Measurements from ENCODE around the gene CELSR1.

CELSR1 gene

GRCh38 chr22:46549563-46549840 lies 12.1 kb upstream of the CELSR1 start:
- Mint-ChIP-seq H3K27ac (no peak overlapping the region), H3K36me3 (ENCODE audit: low read depth) (peaks cover 2% of the 10 kb centered on the region), H3K4me3 (no peak overlapping the region), H3K9me3 (no peaks in the 10 kb centered on the region), H3K27me3 (peaks cover 28% of the 10 kb centered on the region), H3K4me1 (peaks cover 4% of the 10 kb centered on the region)
- no peak for DNase-seq
- ATAC-seq = no peak

DNA sequence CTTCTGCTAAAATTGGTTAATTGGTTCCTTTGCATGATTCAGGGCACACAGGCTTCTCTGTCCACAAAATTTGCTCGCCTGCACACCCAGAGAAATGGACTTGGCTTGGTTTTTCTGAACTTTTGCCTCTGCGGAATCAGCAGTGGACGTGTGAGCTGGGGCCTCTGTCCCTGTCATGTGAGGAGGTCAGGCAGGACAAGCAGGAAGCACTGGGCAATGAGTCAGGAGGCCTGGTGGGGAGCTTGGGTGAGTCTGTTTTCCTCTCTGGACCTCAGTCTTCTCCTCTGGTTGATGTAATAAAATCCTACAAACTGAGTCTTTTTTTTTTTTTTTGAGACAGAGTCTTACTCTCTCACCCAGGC lies 10.4 kb upstream of the CELSR1 start:
- no peaks in the 10 kb centered on the region for H3K9me3 Mint-ChIP-seq
- no peak overlapping the region for H3K27ac Mint-ChIP-seq
- H3K4me1 Mint-ChIP-seq = peaks cover 4% of the 10 kb centered on the region

GRCh38 chr22:46547179-46547882 lies 9.9 kb upstream of the CELSR1 start:
- Mint-ChIP-seq H3K4me1 (peaks cover 4% of the 10 kb centered on the region), H3K27ac (no peak overlapping the region), H3K4me3 (no peak overlapping the region), H3K27me3 (peaks cover 23% of the 10 kb centered on the region), H3K9me3 (no peaks in the 10 kb centered on the region), H3K36me3 (ENCODE audit: low read depth) (no peaks in the 10 kb centered on the region)
- ATAC-seq = no peak
- no peak for DNase-seq

More for the DNA sequence above, 10.4 kb upstream of the CELSR1 start:
- peaks cover 25% of the 10 kb centered on the region for H3K27me3 Mint-ChIP-seq
- H3K36me3 Mint-ChIP-seq (ENCODE audit: low read depth) = no peaks in the 10 kb centered on the region
- DNase-seq = no peak
- ATAC-seq = no peak
- H3K4me3 Mint-ChIP-seq = no peak overlapping the region

DNA sequence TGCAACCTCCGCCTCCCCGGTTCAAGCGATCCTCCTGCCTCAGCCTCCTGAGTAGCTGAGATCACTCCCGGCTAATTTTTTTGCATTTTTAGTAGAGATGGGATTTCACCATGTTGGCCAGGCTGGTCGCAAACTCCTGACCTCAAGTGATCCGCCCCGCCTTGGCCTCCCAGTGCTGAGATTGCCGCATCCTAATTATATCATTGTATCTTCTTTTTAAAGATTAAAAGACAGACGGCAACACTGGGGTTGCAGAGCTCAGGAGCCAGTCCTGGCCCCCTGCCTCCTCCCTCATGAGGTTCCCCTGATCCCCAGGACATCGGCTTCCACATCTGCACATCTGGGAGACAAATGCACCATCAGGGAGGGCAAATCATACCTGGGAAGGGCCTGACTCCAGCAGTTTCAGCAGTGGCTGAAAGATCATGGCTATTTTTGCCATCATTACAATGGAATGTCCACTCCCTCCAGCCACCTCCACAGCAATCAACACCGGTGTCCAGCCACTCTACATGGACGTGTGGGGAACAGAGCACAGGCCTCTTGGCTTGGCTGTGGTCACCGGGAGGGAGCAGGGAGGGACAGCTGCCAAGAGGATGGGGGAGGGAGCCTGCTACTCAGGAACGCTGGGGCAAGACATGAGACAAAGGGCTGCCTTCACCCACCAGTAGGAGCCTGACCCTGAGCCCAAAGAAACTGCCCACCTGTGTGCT lies 9.2 kb upstream of the CELSR1 start:
- Mint-ChIP-seq H3K4me1 (peaks cover 4% of the 10 kb centered on the region), H3K4me3 (no peak overlapping the region), H3K27me3 (peaks cover 24% of the 10 kb centered on the region), H3K36me3 (ENCODE audit: low read depth) (no peaks in the 10 kb centered on the region), H3K9me3 (no peaks in the 10 kb centered on the region), H3K27ac (no peak overlapping the region)
- DNase-seq (no peak), ATAC-seq (no peak)

DNA sequence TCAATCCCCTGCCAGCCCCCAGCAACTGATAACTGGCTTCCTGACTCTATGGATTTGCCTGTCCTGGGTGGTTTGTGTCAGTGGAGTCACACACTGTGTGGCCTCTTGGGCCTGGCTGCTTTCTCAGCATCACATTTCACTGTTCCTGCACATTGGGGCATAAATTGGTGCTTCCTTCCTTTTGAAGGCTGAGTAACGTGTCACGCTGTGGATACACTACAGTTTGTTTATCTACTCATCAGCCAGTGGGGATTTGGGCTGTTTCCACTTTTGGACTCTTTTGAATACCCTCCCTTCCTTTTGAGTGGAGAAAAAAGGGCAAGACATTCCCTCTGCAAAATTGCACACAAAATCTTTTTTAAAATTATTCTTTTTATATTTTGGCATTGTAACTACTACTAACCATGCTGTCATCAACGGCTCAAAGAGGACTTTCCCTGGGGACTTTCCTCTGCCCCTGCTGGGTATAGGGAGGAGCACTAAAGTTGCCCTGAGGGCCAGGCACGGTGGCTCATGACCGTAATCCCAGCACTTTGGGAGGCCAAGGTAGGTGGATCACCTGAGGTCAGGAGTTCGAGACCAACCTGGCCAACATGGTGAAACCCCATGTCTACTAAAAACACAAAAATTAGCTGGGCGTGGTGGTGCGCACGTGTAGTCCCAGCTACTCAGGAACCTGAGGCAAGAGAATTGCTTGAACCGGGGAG lies 7.8 kb upstream of the CELSR1 start:
- Mint-ChIP-seq H3K4me3 (no peak overlapping the region), H3K36me3 (ENCODE audit: low read depth) (no peaks in the 10 kb centered on the region), H3K9me3 (no peaks in the 10 kb centered on the region), H3K27ac (peak overlapping the region; percentile 21), H3K27me3 (peaks cover 30% of the 10 kb centered on the region), H3K4me1 (peaks cover 4% of the 10 kb centered on the region)
- ATAC-seq (no peak), DNase-seq (no peak)

DNA sequence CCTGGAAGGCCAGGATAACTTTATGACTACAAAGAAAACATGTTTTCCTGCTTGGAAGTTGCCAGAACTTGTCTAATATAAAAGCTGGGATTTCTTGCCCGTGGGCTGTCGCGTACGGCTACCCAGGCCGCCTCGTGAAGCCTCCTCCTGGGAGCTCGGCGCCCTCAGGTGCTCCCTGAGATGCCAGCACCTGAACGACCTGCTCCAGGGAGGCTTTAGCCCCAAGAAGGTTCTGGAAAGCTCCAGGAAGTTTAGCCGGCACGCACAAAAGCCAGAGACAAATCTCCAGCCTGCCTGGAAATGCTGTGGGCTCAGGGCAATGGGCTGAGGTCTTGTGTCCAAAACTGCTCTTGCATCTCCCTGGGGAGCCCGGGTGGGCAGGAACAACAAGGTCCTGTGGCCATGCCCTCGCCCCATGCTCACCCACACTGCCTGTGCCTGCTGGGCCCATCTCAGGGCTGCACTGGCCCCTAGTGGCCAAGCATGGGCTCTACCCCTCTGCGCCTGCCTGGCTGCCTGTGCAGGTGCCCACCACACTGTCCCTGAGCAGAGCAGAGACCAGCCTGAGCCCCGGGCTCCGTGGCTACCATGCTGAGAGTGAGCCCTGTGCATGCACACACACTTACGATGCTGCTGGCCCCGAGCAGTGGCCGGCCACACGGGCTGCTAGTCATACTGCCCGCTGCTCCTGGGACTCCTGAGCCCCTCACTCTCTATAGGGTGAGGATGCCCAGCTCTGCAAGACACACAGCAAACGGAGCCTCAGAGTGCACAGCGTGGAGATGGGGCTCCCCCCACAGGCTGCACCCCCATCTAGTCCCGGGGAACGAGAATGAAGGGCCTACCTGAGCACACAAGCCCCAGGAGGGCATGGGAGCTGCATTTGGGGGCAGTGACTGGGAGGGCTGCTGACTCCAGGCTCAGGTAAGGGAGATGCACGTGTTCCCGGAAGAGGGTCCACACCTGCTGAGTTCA lies 4.9 kb upstream of the CELSR1 start:
- DNase-seq (peak; percentile 70), ATAC-seq (peak; percentile 97)
- Mint-ChIP-seq H3K36me3 (ENCODE audit: low read depth) (no peaks in the 10 kb centered on the region), H3K4me1 (peaks cover 14% of the 10 kb centered on the region), H3K27ac (no peak overlapping the region), H3K9me3 (no peaks in the 10 kb centered on the region), H3K27me3 (peaks cover 34% of the 10 kb centered on the region), H3K4me3 (no peak overlapping the region)

DNA sequence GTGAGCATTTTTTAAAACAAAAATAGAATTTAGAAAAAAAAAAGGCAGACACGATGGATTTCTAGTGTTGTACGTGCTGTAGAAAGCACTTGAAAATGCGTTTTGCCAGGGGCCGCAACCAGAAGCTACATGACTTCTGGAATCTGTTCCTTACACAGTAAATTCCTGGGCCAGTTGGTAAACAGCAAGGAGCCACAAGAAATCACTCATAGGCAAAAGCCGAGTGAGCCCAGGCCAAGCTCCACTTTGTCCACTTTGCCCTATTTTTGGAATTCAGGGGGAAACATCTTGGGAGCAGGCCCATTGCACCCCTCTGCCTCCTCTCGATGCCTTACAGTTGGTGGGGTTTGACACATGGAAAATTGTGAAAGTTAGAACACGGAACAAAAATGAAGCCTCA lies 4.1 kb upstream of the CELSR1 start:
- no peak for DNase-seq
- no peaks in the 10 kb centered on the region for H3K9me3 Mint-ChIP-seq
- no peak overlapping the region for H3K4me3 Mint-ChIP-seq
- H3K27ac Mint-ChIP-seq = no peak overlapping the region
- H3K36me3 Mint-ChIP-seq (ENCODE audit: low read depth) = no peaks in the 10 kb centered on the region
- H3K4me1 Mint-ChIP-seq = peaks cover 14% of the 10 kb centered on the region
- no peak for ATAC-seq
- peaks cover 34% of the 10 kb centered on the region for H3K27me3 Mint-ChIP-seq

GRCh38 chr22:46540874-46541273 lies 3.5 kb upstream of the CELSR1 start:
- Mint-ChIP-seq H3K4me1 (peaks cover 14% of the 10 kb centered on the region), H3K4me3 (no peak overlapping the region), H3K27me3 (peaks cover 34% of the 10 kb centered on the region), H3K27ac (no peak overlapping the region), H3K9me3 (no peaks in the 10 kb centered on the region), H3K36me3 (ENCODE audit: low read depth) (no peaks in the 10 kb centered on the region)
- DNase-seq = no peak
- ATAC-seq = no peak

DNA sequence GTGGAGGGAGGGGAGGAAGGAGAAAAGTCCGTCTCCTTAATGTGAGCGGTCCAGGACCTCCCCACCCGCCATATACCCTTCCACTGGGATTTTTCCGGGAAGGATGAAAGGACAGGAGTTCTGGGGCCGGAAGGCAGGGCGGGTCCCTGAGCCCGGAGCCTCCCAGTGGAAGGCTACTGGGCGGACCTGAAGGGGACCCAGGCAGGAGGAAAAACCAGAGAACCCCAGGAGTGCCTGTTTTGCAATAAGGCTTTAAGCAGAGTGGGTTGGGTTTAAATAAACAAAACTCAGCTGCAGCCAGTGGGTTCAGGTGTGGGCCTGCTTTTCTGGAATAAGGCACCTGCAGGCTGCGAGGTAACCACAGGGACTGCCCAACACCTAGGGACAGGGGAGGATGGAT lies 1.7 kb upstream of the CELSR1 start:
- no peaks in the 10 kb centered on the region for H3K9me3 Mint-ChIP-seq
- H3K27ac Mint-ChIP-seq = no peak overlapping the region
- H3K27me3 Mint-ChIP-seq = peaks cover 41% of the 10 kb centered on the region
- H3K4me1 Mint-ChIP-seq = peaks cover 10% of the 10 kb centered on the region
- no peaks in the 10 kb centered on the region for H3K36me3 Mint-ChIP-seq (ENCODE audit: low read depth)
- DNase-seq = no peak
- no peak overlapping the region for H3K4me3 Mint-ChIP-seq
- no peak for ATAC-seq

DNA sequence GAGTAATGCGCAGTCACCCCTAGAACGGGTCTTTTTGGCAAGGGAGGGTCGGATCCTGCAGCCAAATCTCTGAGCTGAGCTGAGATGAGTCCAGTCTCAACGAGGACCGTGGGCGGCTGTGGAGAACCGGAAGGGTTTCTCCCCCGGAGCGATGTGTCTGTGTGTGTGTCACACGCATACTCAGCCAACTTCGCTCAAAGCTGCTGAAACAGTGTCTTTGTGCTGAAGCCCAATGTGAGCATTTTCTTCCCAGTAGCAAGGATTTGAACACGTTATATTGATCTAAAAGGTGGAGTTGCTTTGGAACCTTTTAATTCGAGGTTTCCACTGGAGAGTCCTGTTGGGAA lies 1.4 kb upstream of the CELSR1 start:
- H3K9me3 Mint-ChIP-seq = no peaks in the 10 kb centered on the region
- ATAC-seq = no peak
- no peak overlapping the region for H3K4me3 Mint-ChIP-seq
- peaks cover 41% of the 10 kb centered on the region for H3K27me3 Mint-ChIP-seq
- no peaks in the 10 kb centered on the region for H3K36me3 Mint-ChIP-seq (ENCODE audit: low read depth)
- H3K4me1 Mint-ChIP-seq = peaks cover 10% of the 10 kb centered on the region
- H3K27ac Mint-ChIP-seq = no peak overlapping the region
- DNase-seq = peak; percentile 37

- peaks cover 10% of the 10 kb centered on the region for H3K4me1 Mint-ChIP-seq
- no peaks in the 10 kb centered on the region for H3K9me3 Mint-ChIP-seq
- no peak for DNase-seq
- no peaks in the 10 kb centered on the region for H3K36me3 Mint-ChIP-seq (ENCODE audit: low read depth)
- ATAC-seq = no peak
- no peak overlapping the region for H3K27ac Mint-ChIP-seq
- H3K4me3 Mint-ChIP-seq = no peak overlapping the region
- H3K27me3 Mint-ChIP-seq = peaks cover 41% of the 10 kb centered on the region
Observed at GRCh38 chr22:46537946-46538813, 760 bp upstream of the CELSR1 start.

GRCh38 chr22:46536537-46537224 lies 739 bp downstream of the CELSR1 start:
- no peak for DNase-seq
- H3K36me3 Mint-ChIP-seq (ENCODE audit: low read depth) = no peaks in the 10 kb centered on the region
- peaks cover 37% of the 10 kb centered on the region for H3K27me3 Mint-ChIP-seq
- peaks cover 10% of the 10 kb centered on the region for H3K4me1 Mint-ChIP-seq
- peak; percentile 30 for ATAC-seq
- no peak overlapping the region for H3K27ac Mint-ChIP-seq
- H3K9me3 Mint-ChIP-seq = no peaks in the 10 kb centered on the region
- no peak overlapping the region for H3K4me3 Mint-ChIP-seq

- Mint-ChIP-seq H3K27ac (no peak overlapping the region), H3K36me3 (ENCODE audit: low read depth) (no peaks in the 10 kb centered on the region), H3K4me1 (peaks cover 10% of the 10 kb centered on the region), H3K9me3 (no peaks in the 10 kb centered on the region), H3K27me3 (peaks cover 37% of the 10 kb centered on the region), H3K4me3 (no peak overlapping the region)
- no peak for DNase-seq
- no peak for ATAC-seq
Observed at GRCh38 chr22:46535876-46536536, 1.4 kb downstream of the CELSR1 start.

Measured in activated naive CD8-positive, alpha-beta T cell treated with anti-CD3 and anti-CD28 coated beads, Interleukin-2, amount 50 U/mL, for 24 hours (primary cell).